PFSK-1 (cell line): ENCODE data around the gene SYTL3.

ENCODE experiments used
- FOXP2 ChIP-seq: optimal IDR thresholded peaks from 2 replicates; pipeline ENCODE3; 2011; ENCODE audit warnings: borderline replicate concordance, control low read depth, inconsistent platforms; ENCODE audit not compliant: insufficient read depth; ENCODE audit errors: extremely low read length, extremely low read depth
- POLR2AphosphoS5 ChIP-seq: IDR thresholded peaks from 2 replicates; pipeline ENCODE4 v1.6.1; 2012; ENCODE audit warnings: low read depth, mild to moderate bottlenecking, control low read depth, low read length, moderate library complexity
- REST ChIP-seq, 2 experiments: IDR thresholded peaks; 2 replicates each; pipeline versions ENCODE4 v1.6.1 to v1.8.0; 2011 to 2012; ENCODE audit warnings: low read depth in 2 of 2, low read length in 2 of 2, control low read depth in 1 of 2, inconsistent platforms in 1 of 2, mild to moderate bottlenecking in 1 of 2, moderate library complexity in 1 of 2; ENCODE audit not compliant: insufficient read depth in 1 of 2
- SIN3A ChIP-seq: IDR thresholded peaks from 2 replicates; pipeline ENCODE4 v1.6.1; 2012; ENCODE audit warnings: mild to moderate bottlenecking, low read length, moderate library complexity, borderline replicate concordance; ENCODE audit not compliant: insufficient read depth
- TAF1 ChIP-seq: IDR thresholded peaks from 2 replicates; pipeline ENCODE4 v1.6.1; 2012; ENCODE audit warnings: low read length, control low read depth, borderline replicate concordance; ENCODE audit not compliant: insufficient read depth

GRCh38 chr6:158703837-158704822 lies 54.3 kb downstream of the SYTL3 start:
- TF ChIP-seq TAF1 = no peak
- TF ChIP-seq POLR2AphosphoS5 = no peak
- no peak for TF ChIP-seq SIN3A
- no peak for TF ChIP-seq REST (IDR thresholded peaks at IDR 0.05; ENCODE audit: insufficient read depth in 1 of 2, low read depth in 2 of 2, low read length in 2 of 2)
- TF ChIP-seq FOXP2 = peak; percentile 73
